Measurements from ENCODE around the gene CCDC57. TPM values are rescaled to one million over a fixed set of nuclear protein-coding genes. Genes with fewer than 3 reads are reported as not detected.

Gene CCDC57
- polyA plus RNA-seq, 5 donors: 42.5 to 68.9 (median 64.8) TPM

Other genes starting within 250 kb of the CCDC57 start
- 10 to 100 TPM; 32.9 to 68.3 (median 44.6) TPM for gene ASPSCR1, start 235.2 kb downstream of the CCDC57 start, polyA plus RNA-seq (ENCODE audit: insufficient read depth in 1 of 5, insufficient read length in 5 of 5, low replicate concordance in 1 of 5)
- gene CENPX, start 190.0 kb downstream of the CCDC57 start, polyA plus RNA-seq (ENCODE audit: insufficient read depth in 1 of 5, insufficient read length in 5 of 5, low replicate concordance in 1 of 5): 10 to 100 TPM; 43.6 to 68.6 (median 50.9) TPM
- gene LRRC45, start 189.5 kb downstream of the CCDC57 start, polyA plus RNA-seq (ENCODE audit: insufficient read depth in 1 of 5, insufficient read length in 5 of 5, low replicate concordance in 1 of 5): 10 to 100 TPM; 11.4 to 24.3 (median 16.9) TPM
- gene RAC3, start 181.2 kb downstream of the CCDC57 start, polyA plus RNA-seq (ENCODE audit: insufficient read depth in 1 of 5, insufficient read length in 5 of 5, low replicate concordance in 1 of 5): 10 to 100 TPM; 11.6 to 26.2 (median 16.2) TPM
- 10 to 100 TPM; 57.7 to 99.0 (median 67.4) TPM for gene DCXR, start 175.1 kb downstream of the CCDC57 start, polyA plus RNA-seq (ENCODE audit: insufficient read depth in 1 of 5, insufficient read length in 5 of 5, low replicate concordance in 1 of 5)
- gene RFNG, start 161.0 kb downstream of the CCDC57 start, polyA plus RNA-seq (ENCODE audit: insufficient read depth in 1 of 5, insufficient read length in 5 of 5, low replicate concordance in 1 of 5): 10 to 100 TPM; 31.2 to 57.4 (median 50.3) TPM
- 100 to 1,000 TPM in 1 of 5 donors, 10 to 100 TPM in 4; 63.6 to 105 (median 81.9) TPM for gene GPS1, start 160.9 kb downstream of the CCDC57 start, polyA plus RNA-seq (ENCODE audit: insufficient read depth in 1 of 5, insufficient read length in 5 of 5, low replicate concordance in 1 of 5)
- gene DUS1L, start 147.0 kb downstream of the CCDC57 start, polyA plus RNA-seq (ENCODE audit: insufficient read depth in 1 of 5, insufficient read length in 5 of 5, low replicate concordance in 1 of 5): 100 to 1,000 TPM in 1 of 5 donors, 10 to 100 TPM in 4; 51.2 to 104 (median 67.2) TPM
- 10 to 100 TPM; 17.0 to 71.5 (median 22.6) TPM for gene FASN, start 114.6 kb downstream of the CCDC57 start, polyA plus RNA-seq (ENCODE audit: insufficient read depth in 1 of 5, insufficient read length in 5 of 5, low replicate concordance in 1 of 5)
- 10 to 100 TPM; 10.2 to 23.4 (median 20.1) TPM for gene SLC16A3, start 16.2 kb upstream of the CCDC57 start, polyA plus RNA-seq (ENCODE audit: insufficient read depth in 1 of 5, insufficient read length in 5 of 5, low replicate concordance in 1 of 5)
- gene CSNK1D, start 60.9 kb upstream of the CCDC57 start, polyA plus RNA-seq (ENCODE audit: insufficient read depth in 1 of 5, insufficient read length in 5 of 5, low replicate concordance in 1 of 5): 100 to 1,000 TPM in 4 of 5 donors, 10 to 100 TPM in 1; 89.6 to 138 (median 108) TPM
- 1 to 10 TPM in 4 of 5 donors, under 1 TPM in 1; 0.95 to 2.5 (median 1.2) TPM for gene CD7, start 104.8 kb upstream of the CCDC57 start, polyA plus RNA-seq (ENCODE audit: insufficient read depth in 1 of 5, insufficient read length in 5 of 5, low replicate concordance in 1 of 5)
- 1 to 10 TPM; 1.4 to 3.7 (median 1.9) TPM for gene SECTM1, start 120.9 kb upstream of the CCDC57 start, polyA plus RNA-seq (ENCODE audit: insufficient read depth in 1 of 5, insufficient read length in 5 of 5, low replicate concordance in 1 of 5)
- gene TEX19, start 146.4 kb upstream of the CCDC57 start, polyA plus RNA-seq (ENCODE audit: insufficient read depth in 1 of 5, insufficient read length in 5 of 5, low replicate concordance in 1 of 5): not detected
- gene UTS2R, start 158.9 kb upstream of the CCDC57 start, polyA plus RNA-seq (ENCODE audit: insufficient read depth in 1 of 5, insufficient read length in 5 of 5, low replicate concordance in 1 of 5): under 1 TPM in 1 of 5 donors, not detected in 4; 0.45 TPM
- 10 to 100 TPM; 31.0 to 50.9 (median 39.1) TPM for gene HEXD, start 205.5 kb upstream of the CCDC57 start, polyA plus RNA-seq (ENCODE audit: insufficient read depth in 1 of 5, insufficient read length in 5 of 5, low replicate concordance in 1 of 5)
- gene OGFOD3, start 205.7 kb upstream of the CCDC57 start, polyA plus RNA-seq (ENCODE audit: insufficient read depth in 1 of 5, insufficient read length in 5 of 5, low replicate concordance in 1 of 5): 10 to 100 TPM; 18.5 to 35.4 (median 26.2) TPM
- 10 to 100 TPM; 40.8 to 54.6 (median 48.9) TPM for gene CYBC1, start 237.9 kb upstream of the CCDC57 start, polyA plus RNA-seq (ENCODE audit: insufficient read depth in 1 of 5, insufficient read length in 5 of 5, low replicate concordance in 1 of 5)
- 100 to 1,000 TPM in 3 of 5 donors, 10 to 100 TPM in 2; 91.2 to 122 (median 108) TPM for gene NARF, start 245.9 kb upstream of the CCDC57 start, polyA plus RNA-seq (ENCODE audit: insufficient read depth in 1 of 5, insufficient read length in 5 of 5, low replicate concordance in 1 of 5)